HG03097 (cell line): ENCODE measurements around the gene CHAF1B.

Experiments used
- ATAC-seq: cut with Tn5 transposase; IDR thresholded peaks from one replicate; pipeline ENCODE4 v1.9.1; 2021; ENCODE audit not compliant: unreplicated experiment, low FRiP score

Gene CHAF1B

DNA sequence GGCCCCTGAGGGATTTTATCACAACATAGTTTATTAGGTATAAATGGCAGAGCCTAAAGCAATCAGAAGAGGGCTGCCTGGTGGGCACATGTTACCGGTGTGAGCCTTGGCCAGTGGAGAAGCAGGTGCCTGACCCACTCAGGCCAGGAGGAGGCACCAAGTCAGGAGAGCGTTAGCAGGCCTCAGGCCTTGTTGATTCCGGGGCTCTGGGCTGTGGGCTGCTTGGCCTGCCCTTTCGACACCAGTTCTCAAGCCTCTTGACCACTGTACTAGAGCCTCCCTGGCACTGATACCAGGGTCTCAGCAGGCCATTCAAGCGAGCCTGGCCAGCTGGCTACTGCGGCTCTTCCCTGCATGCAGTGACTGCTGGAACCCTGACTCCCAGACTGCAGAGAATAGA lies 73.9 kb downstream of the CHAF1B start:
- ATAC-seq: no peak

DNA sequence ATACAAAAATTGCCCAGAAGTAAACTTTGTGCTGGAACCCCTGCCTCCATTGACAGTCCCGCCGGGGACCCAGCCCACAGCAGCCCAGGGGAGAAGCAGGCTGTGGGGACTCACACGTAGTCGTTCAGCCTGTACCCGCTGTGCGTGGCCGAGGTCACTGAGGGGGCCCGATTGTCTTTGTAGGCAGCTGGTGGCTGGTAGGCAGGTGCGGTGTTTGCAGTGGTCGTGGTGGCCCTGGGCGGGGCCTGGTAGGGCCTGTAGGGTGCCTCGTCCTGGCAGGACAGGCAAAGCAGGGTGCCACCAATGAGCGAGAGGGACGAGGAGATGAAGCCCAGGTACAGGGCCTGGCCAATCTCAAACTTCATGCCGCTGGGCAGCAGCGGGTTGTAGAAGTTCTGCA lies 75.7 kb downstream of the CHAF1B start:
- no peak for ATAC-seq

DNA sequence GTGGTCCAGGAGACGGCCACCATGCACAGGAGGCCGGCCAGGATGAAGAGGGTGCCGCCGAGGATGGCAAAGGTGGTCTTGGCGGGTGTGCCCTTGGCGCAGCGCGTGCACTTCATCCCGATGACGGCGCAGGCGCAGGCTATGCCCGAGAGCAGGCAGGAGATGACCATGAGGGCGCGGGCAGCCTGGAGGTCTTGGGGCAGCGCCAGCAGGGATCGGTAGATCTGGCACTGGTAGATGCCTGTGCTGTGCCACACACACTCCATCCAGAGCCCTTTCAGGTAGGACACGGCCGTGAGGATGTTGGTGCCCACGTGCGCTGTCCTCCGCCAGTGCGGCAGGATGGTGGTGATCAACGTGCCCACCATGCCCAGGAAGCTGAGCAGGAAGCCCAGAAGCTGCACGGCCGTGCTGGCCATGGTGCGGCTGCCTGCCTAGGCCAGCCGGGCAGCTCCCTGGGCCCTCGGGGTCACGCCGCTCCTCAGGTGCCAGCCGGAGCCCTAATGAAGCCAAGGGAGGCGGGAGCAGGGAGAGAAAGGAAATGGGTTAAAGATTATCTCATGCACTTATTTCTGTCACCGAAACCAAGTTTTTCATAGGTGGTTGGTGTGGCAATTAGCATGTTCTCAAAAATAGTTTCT lies 76.2 kb downstream of the CHAF1B start:
- ATAC-seq: no peak

DNA sequence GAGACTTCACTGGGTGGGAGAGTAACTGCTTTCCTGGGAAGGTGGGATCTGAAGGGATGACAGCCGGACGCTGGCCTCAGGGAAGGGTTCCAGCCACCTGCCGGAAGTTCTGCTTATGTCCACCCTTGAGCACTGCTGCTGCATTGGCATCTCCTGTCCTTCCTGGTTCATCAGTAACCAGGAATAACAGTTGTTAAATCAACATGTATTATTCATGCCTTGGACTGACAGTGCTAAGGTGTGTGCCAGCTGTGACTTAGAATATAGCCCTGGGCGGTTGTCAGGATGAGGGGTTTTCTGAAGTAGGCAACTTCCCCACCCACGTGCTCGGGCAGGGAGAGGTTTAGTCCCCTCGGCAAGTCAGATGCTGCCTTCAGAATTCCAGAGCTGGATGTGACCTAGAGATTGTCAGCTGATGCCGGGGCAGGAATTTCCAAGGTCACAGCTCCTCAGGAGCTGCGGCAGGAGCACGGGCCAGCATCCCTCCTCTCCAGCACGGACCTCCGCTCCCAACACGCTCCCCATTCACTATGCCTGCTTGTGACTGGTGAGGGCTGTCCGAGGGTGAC lies 76.8 kb downstream of the CHAF1B start:
- no peak for ATAC-seq

DNA sequence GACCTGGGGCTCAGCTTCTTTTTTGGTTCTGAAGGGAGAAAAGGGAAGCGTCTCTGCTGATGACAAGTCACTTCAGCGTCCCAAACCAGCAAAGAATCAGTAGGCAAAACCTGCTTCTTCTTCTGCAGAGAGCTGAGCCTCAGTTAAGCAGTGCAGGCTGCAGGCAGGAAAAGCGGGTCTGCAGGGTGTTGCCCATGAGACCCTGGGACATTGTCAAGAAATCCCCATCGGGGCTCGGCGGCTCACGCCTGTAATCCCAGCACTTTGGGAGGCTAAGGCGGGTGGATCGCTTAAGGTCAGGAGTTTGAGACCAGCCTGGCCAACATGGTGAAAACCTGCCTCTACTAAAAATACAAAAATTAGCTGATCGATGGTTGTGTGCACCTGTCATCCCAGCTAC lies 78.0 kb downstream of the CHAF1B start:
- no peak for ATAC-seq

DNA sequence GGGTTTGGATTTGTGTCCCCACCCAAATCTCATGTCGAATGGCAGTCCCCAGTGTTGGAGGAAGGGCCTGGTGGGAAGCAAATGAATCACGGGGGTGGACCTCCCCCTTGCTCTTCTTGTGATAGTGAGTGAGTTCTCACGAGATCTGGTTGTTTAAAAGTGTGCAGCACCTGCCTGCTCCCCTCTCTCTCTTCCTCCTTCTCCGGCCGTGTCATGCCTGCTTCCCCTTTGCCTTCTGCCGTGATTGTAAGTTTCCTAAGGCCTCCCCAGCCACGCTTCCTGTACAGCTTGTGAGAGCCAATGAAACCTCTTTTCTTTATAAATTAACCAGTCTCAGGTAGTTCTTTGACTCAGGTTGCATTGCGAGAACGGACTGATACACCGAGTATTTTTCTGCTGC lies 78.8 kb downstream of the CHAF1B start:
- no peak for ATAC-seq

DNA sequence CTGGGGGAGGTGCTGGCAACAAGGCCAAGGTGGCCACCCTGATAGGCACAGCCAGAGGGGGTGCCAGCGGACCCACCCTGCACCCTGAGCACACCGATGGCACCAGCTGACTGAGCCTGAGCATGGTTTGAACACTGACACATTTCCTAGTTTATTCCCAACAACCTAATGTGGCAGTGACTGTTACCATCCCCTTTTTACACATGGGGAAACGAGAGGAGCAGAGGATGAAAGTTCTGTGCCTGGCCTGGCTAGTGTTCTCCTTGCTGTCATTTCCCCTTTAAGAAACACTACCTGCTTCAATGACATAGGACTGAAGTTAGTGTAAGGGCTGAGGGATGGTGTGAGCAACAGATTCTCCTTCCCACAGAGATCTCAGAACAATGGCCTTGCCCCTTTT lies 79.4 kb downstream of the CHAF1B start:
- ATAC-seq: no peak

DNA sequence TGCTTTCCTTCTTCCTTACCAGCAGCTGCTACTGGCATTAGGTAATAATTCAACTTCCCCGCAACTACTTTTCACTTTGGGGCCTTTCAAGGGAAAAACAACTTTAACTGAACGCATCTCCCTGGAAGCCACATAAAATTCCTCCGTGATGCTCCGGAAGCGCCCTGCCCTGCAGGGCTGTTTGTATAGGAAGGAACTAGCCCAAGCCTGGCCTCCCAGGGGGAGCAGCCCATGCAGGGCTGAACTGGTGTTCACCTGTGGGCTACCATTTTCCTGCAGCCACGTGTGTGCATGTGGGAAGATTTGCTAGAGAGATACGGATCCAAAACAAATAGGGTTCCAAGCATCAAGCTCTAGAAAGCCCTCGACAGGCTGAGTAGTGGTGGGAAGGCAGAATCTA lies 80.3 kb downstream of the CHAF1B start:
- no peak for ATAC-seq

DNA sequence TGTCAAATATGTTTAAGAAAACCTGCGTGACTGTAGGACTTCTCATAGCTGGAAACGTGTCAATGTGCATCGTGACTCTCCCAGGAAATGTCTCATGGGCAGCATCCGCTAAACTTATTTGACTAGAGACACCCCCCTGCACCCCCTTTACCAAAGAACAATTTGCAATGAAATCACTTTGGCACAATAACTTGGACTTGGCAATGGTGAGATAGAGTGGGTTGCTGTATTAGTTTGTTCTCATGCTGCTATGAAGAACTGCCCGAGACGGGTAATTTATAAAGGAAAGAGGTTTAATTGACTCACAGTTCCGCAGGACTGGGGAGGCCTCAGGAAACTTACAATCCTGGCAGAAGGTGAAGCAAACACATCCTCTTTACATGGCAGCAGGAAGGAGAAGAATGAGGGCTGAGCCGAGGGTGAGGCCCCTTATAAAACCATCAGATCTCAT lies 80.9 kb downstream of the CHAF1B start:
- ATAC-seq: no peak
